ENCODE measurements around the gene TIAM2. TPM values are rescaled to one million over a fixed set of nuclear protein-coding genes. Genes with fewer than 3 reads are reported as not detected.

The TIAM2 gene
- total and polyA plus RNA-seq, 10 of the 15 experiments (the other 5 are each of a cell fraction or from before 2014, with no cell fraction given) = 1.1 to 10.5 (median 2.3) TPM

- TF ChIP-seq, protein P1, sequence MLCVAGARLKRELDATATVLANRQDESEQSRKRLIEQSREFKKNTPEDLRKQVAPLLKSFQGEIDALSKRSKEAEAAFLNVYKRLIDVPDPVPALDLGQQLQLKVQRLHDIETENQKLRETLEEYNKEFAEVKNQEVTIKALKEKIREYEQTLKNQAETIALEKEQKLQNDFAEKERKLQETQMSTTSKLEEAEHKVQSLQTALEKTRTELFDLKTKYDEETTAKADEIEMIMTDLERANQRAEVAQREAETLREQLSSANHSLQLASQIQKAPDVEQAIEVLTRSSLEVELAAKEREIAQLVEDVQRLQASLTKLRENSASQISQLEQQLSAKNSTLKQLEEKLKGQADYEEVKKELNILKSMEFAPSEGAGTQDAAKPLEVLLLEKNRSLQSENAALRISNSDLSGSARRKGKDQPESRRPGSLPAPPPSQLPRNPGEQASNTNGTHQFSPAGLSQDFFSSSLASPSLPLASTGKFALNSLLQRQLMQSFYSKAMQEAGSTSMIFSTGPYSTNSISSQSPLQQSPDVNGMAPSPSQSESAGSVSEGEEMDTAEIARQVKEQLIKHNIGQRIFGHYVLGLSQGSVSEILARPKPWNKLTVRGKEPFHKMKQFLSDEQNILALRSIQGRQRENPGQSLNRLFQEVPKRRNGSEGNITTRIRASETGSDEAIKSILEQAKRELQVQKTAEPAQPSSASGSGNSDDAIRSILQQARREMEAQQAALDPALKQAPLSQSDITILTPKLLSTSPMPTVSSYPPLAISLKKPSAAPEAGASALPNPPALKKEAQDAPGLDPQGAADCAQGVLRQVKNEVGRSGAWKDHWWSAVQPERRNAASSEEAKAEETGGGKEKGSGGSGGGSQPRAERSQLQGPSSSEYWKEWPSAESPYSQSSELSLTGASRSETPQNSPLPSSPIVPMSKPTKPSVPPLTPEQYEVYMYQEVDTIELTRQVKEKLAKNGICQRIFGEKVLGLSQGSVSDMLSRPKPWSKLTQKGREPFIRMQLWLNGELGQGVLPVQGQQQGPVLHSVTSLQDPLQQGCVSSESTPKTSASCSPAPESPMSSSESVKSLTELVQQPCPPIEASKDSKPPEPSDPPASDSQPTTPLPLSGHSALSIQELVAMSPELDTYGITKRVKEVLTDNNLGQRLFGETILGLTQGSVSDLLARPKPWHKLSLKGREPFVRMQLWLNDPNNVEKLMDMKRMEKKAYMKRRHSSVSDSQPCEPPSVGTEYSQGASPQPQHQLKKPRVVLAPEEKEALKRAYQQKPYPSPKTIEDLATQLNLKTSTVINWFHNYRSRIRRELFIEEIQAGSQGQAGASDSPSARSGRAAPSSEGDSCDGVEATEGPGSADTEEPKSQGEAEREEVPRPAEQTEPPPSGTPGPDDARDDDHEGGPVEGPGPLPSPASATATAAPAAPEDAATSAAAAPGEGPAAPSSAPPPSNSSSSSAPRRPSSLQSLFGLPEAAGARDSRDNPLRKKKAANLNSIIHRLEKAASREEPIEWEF (IDR thresholded peaks at IDR 0.05; ENCODE audit: insufficient replicate concordance, low read depth, low read length) = no peak
- TF ChIP-seq RFX5 (IDR thresholded peaks at IDR 0.05; ENCODE audit: low read depth, low read length) = no peak
- no peak for TF ChIP-seq NFIC (IDR thresholded peaks at IDR 0.05; ENCODE audit: low read depth, low read length)
- TF ChIP-seq ZNF687 (IDR thresholded peaks at IDR 0.05) = no peak
- TF ChIP-seq IKZF2 (IDR thresholded peaks at IDR 0.05) = no peak
Observed at GRCh38 chr6:155257796-155258195, 262.7 kb downstream of the TIAM2 start (continued).

Data from GM12878 (cell line).